Right lung (tissue), 5 donors: ENCODE measurements around the gene PDE5A. TPM values are rescaled to one million over a fixed set of nuclear protein-coding genes. Genes with fewer than 3 reads are reported as not detected.

Source experiments
- DNase-seq, 2 donors: peaks; one replicate each; pipeline ENCODE4 v3.0.0-alpha.2; 2013
- polyA plus RNA-seq, 5 donors: library from polyadenylated mRNA; unstranded; fragments of 120-200 nt; gene quantifications; one replicate each; pipeline versions ENCODE4 v1.2.1 to v1.2.3, GENCODE V29; 2013; ENCODE audit warnings: inconsistent platforms in 1 of 5, low replicate concordance in 1 of 5; ENCODE audit not compliant: insufficient read length in 5 of 5, insufficient read depth in 1 of 5

PDE5A gene
- polyA plus RNA-seq, 5 donors: 36.8 to 82.1 (median 77.6) TPM

DNA sequence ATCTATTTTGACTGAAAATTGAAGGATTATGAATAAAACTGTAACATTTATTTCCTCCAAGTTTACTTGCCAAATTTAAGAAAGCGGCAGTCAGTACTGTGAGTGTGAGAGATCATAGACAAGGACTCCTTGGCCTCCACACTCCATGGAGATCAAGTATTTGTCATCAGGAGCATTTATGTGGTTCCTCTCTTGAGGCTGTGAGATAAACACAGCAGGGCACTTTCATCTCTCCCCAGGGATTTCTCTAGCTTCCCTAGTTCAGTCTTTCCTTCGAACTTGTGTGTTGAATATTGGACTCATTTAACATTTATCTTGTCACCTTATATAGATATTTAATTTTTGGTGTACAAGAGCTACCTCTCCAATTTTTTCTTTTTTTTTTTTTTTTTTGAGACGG, 40.8 kb downstream of the PDE5A start:
- DNase-seq: no peak

- DNase-seq: no peak
Measured at GRCh38 chr4:119585771-119586170, 42.8 kb downstream of the PDE5A start.

DNA sequence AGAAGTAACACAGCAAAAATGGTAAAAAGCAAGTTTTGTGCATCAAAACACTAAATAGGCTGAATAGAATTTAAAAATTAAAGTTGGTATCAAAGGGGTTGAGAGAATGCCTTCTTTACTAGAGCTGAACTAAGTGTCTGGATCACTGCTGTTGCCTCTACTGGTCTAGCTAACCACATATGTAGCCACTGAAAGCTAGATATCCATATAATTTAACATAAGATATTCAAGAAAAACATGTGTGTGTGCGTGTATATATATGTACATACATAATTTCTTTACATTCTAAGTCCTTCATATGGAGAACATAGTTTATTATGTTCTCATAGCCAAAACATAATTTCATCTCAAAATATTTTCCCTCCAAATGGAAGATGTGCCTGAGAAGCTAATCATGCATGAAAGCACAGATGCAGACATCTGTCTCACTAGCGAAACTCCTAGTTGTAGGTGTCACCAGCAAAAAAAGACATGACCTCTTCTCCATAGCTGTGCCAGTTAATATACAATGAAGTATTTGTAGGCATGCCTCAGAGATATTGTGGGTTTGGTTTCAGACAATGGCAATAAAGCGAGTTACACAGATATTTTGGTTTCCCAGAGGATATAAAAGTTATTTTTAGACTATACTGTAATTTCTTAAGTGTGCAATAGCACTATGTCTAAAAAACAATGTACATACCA, 47.3 kb downstream of the PDE5A start:
- no peak for DNase-seq

DNA sequence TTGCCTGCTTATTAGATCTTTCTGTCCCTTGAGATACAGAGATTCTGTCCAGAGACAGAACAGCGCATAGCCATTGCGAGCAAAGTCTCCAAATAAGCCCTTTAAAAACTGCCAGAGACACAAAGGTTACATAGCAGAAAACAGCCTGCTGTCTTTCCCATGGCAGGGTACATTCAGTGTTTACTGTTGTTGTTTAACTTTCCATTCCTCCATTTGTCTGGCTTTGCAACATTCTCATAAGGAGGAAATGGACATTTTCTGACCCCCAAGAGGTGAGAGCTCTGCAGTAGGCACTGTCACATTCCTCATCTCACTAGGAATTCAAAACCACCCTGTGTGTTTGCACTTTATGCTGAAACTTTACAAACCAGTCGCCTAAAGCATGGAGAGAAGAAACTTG, 48.3 kb downstream of the PDE5A start:
- no peak for DNase-seq

- no peak for DNase-seq
Measured at GRCh38 chr4:119579823-119580222, 48.8 kb downstream of the PDE5A start.

DNA sequence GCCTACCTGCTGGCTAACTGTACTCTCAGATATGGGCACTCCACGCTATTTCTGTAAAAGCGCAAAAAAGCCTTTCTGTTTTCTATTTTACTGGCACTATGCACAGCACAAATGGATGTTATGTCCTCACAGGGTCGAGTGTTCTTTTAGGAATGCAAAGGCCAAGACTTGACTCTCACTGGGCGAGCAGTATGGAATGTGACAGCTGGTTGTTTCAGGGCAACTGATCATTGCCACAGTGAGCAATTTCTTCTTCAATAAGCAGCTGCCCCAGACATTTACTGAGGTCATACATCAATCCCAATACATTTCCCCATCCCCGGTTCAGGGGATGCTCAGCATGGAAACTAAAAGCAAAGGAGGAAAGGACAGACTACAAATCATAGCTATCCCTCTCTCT, 58.2 kb downstream of the PDE5A start:
- peak in 1 of 2 donors; percentile 28 for DNase-seq

GRCh38 chr4:119564106-119564505, 64.5 kb downstream of the PDE5A start:
- no peak for DNase-seq

GRCh38 chr4:119559044-119559647, 69.5 kb downstream of the PDE5A start:
- DNase-seq: peak; percentile 40 to 55

- no peak for DNase-seq
Measured at GRCh38 chr4:119550857-119551532, 77.6 kb downstream of the PDE5A start.

- DNase-seq: no peak
Measured at GRCh38 chr4:119549639-119550038, 79.0 kb downstream of the PDE5A start.

GRCh38 chr4:119543779-119544178, 84.8 kb downstream of the PDE5A start:
- no peak for DNase-seq

DNA sequence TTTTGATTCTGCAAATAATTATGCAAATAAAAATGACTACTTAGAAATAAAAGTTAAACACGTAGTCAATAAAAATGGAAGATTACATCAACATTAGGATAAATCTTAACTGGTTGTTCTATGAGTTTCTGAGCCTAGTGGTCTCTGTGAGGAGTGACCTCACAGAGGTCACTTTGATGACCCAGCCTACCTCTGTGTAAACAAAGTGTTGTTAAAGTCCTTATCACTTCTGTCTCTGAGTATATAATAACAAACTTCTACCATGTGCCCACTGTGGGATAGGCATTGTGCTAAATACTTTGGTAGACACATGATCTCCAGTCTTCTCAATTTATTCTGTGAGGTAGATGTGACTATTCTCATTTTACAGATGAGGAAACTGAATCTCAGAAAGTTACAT, 85.4 kb downstream of the PDE5A start:
- no peak for DNase-seq

DNA sequence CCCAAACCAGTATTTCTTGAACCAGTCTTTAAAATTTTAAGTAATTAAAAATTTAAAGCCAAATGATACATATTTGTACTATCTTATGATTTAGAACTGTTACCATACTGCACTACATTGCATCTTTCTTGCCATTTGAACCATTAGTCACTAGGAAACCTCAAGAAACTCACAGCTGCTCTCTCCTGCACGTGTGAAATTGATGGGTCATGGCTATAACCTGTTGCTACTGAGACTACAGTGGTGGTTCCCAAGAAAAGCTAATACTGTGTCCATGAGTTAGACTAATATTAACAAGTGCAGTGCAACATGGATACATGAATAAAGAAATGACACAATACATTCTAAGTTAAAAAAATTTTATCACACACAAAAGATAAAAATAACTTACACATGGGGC, 88.4 kb downstream of the PDE5A start:
- no peak for DNase-seq

DNA sequence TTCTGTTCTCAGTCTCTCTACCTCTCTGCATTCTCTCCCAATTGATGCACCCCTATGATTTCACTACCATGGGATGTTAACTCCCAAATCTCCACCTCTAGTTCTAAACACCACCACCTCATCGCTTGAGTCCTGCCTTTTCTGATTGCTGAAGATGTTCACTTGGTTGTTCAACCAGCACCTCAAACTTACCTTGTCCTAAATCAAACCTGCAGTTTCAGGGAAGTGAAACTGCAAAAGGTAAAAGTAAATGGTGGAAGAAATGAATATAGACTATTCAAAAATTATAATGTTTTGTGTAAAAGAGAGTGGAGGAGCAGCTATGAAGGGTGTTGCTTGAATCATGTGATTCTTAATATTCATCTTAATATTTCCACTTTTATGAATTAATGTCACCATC, 91.0 kb downstream of the PDE5A start:
- no peak for DNase-seq

GRCh38 chr4:119536572-119537528, 91.8 kb downstream of the PDE5A start:
- no peak for DNase-seq

DNA sequence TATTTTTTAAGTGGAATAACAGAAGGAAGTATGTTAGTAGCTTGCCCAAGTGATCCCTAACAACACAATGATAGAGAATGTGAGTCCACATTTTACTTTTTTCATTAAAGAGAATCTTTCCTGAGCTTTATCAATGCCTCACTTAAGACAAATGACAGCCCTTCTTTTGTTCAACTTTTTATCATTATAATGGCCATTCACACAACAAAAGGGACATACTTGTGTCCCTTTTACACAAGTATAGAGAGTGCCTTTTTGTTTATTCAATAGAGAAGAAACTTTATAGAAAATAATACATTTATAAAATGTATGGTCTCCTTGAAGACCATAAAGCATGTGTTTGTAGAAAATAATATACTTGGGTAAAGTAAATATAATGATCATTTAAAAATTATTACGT, 96.3 kb downstream of the PDE5A start:
- no peak for DNase-seq

DNA sequence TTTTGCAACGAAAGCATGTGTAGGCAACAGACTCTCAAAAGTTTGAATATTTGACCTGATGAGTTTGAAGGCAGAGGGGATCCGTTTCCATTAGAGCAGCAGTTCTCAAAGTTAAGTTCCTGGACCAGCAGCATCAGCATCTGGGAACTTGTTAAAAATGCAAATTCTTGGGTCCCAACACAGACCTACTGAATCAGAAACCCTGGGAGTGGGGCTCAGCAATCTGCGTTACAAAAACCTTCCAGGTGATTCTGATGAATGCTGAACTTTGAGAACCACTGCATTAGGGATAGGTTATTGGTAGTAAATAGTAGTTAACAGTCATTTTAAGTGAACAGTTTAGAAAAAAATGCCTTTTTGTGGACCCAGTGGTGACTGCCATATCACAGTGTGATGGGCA, 98.8 kb downstream of the PDE5A start:
- no peak for DNase-seq

DNA sequence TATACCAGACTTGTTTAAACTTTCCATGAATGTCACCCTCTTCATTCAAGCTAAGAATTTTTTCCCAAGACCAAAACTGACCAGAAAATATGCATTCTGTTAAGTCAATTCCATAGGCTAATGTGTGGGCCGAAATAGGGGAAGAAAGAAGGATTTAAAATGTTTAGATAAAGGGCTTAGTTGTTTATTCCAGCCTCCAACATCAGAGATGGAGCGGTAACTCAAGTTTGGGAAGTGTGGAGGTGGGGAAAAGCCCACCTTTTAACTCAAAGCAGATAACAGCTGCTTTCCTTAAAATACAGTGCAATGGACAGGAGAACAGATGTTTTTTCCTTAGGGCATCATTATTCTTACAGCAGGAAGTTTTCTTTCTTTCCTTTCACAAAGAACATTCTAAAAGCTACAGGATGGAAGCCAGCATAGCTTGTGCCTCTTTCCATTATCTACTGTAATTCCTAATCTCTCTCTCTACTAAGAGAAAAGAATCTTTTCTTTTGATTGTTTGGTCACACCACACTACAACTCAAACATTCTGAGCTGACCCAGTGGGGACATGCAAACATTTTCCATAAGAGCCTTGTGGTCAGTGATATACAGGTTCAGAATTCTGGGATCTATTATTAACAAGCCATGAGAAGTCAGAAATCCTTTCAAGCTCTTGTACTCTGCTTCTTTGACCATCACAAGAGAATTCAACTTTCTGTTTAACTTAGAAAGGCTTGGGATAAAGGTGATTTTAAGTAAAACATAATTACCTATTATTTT, 101.6 kb downstream of the PDE5A start:
- DNase-seq: no peak

- DNase-seq: no peak
Measured at GRCh38 chr4:119525771-119526712, 102.6 kb downstream of the PDE5A start.
